ENCODE measurements around the gene GLI3.

- TF ChIP-seq, protein P1, sequence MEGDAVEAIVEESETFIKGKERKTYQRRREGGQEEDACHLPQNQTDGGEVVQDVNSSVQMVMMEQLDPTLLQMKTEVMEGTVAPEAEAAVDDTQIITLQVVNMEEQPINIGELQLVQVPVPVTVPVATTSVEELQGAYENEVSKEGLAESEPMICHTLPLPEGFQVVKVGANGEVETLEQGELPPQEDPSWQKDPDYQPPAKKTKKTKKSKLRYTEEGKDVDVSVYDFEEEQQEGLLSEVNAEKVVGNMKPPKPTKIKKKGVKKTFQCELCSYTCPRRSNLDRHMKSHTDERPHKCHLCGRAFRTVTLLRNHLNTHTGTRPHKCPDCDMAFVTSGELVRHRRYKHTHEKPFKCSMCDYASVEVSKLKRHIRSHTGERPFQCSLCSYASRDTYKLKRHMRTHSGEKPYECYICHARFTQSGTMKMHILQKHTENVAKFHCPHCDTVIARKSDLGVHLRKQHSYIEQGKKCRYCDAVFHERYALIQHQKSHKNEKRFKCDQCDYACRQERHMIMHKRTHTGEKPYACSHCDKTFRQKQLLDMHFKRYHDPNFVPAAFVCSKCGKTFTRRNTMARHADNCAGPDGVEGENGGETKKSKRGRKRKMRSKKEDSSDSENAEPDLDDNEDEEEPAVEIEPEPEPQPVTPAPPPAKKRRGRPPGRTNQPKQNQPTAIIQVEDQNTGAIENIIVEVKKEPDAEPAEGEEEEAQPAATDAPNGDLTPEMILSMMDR (IDR thresholded peaks at IDR 0.05) = no peak
- TF ChIP-seq POLR2A (IDR thresholded peaks at IDR 0.05) (no peak), EP300 (IDR thresholded peaks at IDR 0.05) (no peak)
These were observed 272.7 kb downstream of the GLI3 start for GRCh38 chr7:41964183-41964753.

All from suprapubic skin (tissue), 3 donors.